ENCODE results near the gene BIRC5.
"Not testable (repeated sequence)": the region's sequence is repeated elsewhere in the genome, so short reads cannot be mapped to it uniquely, and the experiment has no call there.

BIRC5 gene

GRCh38 chr17:78252111-78252634, 38.1 kb downstream of the BIRC5 start:
- H3K4me3 ChIP-seq (ENCODE audit: low read depth, low read length), result no peak overlapping the region
- no peak for DNase-seq (ENCODE audit: low read depth)

GRCh38 chr17:78252701-78253635, 38.9 kb downstream of the BIRC5 start:
- no peak for DNase-seq (ENCODE audit: low read depth)
- H3K4me3 ChIP-seq (ENCODE audit: low read depth, low read length), result no peak overlapping the region

- peak overlapping the region; percentile 86 for H3K4me3 ChIP-seq (ENCODE audit: low read depth, low read length)
- DNase-seq (ENCODE audit: low read depth), result not testable (repeated sequence)
These were observed 39.5 kb downstream of the BIRC5 start for GRCh38 chr17:78253636-78253945.

DNA sequence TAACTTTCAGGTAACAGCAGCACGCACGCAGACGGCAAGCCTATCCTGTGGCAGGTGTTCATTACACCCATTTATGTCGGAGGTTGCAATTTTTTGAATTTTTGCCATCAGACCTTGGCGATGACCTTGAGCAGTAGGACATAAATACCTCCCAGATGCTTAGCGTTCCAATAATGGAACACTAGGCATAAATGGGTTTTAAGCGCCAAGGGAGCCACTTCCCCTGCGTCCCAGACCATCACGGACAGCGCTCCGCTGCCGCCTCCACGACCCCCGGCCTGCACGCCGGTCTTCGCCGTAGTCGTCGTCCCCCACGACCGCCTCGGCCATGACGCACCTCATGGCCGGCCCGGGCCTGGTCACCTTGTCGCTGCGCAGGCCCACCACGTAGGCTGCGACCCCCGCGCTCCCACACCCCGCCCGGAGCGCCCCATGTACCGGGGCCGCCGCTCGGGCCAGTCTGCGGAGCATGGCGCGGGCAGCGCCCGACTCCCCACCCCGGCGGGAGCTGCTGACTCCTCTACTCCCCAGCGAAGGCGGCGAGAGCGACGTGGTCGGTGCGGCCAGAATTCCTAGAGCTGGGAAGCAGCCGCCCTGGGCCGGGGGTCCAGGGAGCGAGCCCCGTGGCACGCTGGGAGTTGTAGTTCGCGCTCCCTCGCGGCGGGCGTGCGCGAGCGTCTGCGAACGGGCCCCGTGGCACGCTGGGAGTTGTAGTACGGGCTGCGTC, 40.1 kb downstream of the BIRC5 start:
- DNase-seq (ENCODE audit: low read depth), result peak; percentile 36
- H3K4me3 ChIP-seq (ENCODE audit: low read depth, low read length), result peak overlapping the region; percentile 86

DNA sequence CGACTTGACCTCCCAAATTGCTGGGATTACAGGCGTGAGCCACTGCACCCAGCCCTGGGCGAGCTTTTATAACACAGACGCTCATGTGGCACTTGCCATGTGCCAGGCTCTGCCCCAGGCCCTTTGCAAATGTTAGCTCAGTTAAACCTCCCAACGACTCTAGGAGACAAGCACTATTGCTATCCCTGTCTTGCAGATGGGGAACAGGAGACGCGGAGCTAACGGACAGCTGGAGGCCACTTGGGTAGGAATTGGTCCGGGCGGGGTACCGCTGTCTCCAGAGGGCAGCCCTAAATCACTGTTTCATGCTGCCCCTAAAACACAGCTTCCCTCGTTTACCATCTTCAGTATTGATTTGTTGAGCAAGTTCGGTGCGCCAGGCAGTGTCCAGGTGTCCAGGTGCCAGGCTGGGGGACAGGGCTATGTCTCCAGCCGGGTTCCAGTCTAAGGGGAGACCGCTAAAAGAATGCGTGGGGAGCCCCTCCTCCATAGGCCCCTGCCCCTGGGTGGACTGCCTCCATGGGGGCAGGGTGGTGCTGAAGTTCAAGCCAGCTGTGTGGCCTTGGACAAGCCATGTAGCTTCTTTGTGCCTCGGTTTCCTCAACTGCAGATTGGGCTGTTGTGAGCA, 41.1 kb downstream of the BIRC5 start:
- no peak for DNase-seq (ENCODE audit: low read depth)
- no peak overlapping the region for H3K4me3 ChIP-seq (ENCODE audit: low read depth, low read length)

DNA sequence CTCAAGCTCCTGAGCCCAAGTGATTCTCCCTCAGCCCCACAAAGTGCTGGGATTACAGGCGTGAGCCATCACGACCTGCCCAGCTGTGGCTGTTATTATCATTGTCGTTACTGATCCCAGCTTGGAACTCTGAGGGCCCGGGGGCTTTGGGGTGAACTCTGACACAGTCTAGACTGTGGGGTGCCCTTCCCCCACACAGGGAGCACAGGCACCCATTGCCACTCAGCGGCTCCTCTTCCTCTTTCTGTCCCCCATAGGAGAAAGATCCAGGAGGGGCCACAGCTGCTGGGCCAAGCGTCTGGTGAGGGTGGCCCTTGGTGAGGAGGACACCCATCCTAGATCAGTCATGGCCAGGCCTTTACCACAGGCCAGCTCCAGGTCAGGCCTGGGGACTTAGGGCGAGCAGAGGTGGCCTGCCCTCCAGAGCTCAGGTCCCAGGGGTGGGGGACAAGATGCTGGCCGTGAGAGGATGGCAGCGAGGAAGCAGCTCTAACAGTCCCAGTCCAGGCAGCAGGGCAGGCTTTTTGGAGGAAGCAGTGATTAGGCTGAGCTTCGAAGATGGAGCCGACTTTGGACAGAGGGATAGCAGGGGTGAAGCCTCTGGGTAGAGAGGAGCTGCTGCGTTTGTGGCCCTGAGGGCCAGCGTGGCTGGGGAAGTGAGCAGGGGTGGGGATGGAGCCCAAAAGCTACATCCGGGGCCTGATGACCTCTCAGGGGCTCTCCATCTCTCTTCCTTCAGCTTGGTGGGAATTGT, 42.1 kb downstream of the BIRC5 start:
- no peak overlapping the region for H3K4me3 ChIP-seq (ENCODE audit: low read depth, low read length)
- no peak for DNase-seq (ENCODE audit: low read depth)

DNA sequence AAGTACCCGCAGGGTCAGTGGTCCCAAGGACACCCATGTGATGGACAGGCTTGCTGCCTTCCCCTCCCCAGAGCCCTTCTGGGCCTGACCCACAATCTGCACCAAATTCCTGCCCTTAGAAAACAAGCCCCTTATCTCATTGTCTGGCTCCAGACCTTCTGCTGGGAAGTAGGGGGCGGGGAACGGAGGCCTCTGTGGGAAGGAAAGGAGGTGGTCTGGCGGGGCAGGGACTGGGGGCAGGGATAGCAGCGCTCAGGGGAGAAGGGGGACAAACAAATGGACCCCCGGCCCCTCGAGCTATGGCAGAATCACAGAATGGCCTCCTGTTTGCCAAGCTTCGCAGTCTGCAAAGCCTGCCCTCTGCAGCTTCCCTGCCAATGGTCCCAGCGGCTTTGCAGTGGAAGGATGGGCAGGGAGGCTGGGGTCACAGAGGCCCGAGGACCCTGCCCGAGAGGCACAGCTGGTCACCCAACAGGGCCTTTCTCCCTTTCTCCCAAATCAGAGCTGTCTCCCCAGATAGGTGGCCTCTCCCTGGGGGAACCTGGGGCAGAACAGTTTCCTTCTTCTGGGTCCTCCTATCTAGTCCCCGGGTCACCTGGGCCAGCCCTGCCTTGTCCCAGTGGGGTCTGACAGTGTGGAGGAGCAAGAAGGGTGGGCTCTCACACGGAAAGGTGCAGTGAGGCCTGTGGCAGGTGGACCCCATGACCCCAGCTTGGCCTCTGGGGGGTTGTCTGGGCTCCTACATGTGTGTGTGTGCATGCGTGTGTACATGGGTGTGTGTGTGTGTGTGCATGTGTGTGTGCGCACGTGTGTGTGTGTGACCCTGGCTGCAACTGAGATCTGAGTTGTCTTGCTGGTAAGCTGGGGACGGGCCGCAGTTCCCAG, 42.9 kb downstream of the BIRC5 start:
- no peak for DNase-seq (ENCODE audit: low read depth)
- H3K4me3 ChIP-seq (ENCODE audit: low read depth, low read length), result no peak overlapping the region

DNA sequence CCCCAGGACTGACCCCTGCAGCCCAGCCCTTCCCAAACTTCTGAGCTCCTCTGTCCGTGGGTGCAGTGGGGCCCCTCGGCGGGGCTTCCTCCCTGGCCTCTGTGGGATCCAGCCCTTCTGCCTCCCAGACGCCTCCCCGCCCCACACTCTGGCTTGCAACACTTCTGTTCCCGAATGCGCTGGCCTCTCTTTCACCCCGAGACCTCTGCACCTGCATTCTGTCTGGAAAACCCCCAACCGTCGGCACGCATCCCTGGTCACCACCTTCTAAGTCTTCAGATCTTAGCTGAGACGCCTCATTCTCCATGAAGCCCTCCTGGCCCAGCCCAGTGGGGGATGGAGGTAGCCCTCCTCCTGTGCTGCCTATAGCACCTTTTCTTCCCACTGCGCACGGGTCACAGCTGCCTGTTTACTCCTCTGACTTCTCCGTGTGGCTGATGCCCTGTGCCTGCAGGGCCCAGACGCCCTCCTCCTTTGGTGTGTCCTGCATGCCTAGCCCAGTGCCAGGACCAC, 43.8 kb downstream of the BIRC5 start:
- H3K4me3 ChIP-seq (ENCODE audit: low read depth, low read length), result no peak overlapping the region
- no peak for DNase-seq (ENCODE audit: low read depth)

- DNase-seq (ENCODE audit: low read depth), result no peak
- no peak overlapping the region for H3K4me3 ChIP-seq (ENCODE audit: low read depth, low read length)
These were observed 44.5 kb downstream of the BIRC5 start for GRCh38 chr17:78258323-78259191.

DNA sequence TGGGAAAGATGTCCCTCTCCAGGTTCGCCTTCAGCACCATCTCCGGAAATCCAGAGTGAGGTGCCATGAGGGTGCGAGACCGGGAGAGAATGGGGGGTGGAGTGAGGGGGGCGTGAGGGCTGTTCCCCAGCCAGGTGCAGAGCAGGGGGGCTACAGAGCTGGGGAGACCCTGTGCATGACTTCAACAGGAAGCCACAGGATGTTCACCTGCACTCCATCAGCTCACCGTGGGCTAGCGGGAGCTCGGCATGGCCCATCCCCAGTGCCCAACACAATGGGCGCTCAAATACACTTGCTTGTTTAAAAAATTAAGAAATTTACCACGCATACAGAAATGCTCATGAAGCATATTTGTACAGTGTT, 45.1 kb downstream of the BIRC5 start:
- no peak for DNase-seq (ENCODE audit: low read depth)
- no peak overlapping the region for H3K4me3 ChIP-seq (ENCODE audit: low read depth, low read length)

DNA sequence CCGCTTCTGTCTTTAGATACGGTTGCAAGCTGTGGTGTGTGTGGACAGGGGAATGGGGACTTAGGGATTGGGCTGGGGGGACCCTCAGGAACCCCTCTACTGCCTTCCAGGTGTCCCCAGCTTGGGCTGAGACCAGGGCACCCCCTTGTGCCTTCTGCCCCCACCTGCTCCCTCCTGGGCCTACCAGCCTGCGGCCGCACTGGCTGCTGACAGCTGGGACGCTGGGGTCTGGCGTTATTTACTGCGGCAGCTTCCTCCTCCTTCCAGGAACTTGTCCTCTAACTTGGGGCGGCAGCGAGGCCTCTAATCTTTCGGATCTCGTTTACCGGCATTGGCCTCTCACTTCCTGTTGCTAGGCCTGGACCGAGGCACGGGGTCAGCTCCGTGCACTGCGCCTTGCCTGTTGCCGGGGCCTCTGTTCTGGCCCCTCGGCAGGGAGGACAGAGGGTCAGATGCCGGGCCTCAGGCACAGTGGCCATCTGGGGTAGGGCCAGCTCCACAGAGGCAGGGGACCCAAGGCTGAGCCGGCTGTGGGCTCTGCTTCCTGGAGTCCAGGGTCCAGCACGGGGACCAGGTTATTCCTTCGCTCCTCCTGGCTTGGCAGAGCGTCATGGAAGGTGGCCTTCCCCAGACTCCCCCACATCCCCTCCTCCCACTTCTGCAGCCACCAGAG, 49.1 kb downstream of the BIRC5 start:
- no peak overlapping the region for H3K4me3 ChIP-seq (ENCODE audit: low read depth, low read length)

GRCh38 chr17:78263736-78264340, 49.8 kb downstream of the BIRC5 start:
- DNase-seq (ENCODE audit: low read depth), result no peak
- no peak overlapping the region for H3K4me3 ChIP-seq (ENCODE audit: low read depth, low read length)

More for the DNA sequence above, 49.1 kb downstream of the BIRC5 start:
- no peak for DNase-seq (ENCODE audit: low read depth)

- H3K4me3 ChIP-seq (ENCODE audit: low read depth, low read length), result no peak overlapping the region
- DNase-seq (ENCODE audit: low read depth), result no peak
These were observed 50.5 kb downstream of the BIRC5 start for GRCh38 chr17:78264590-78264989.

- H3K4me3 ChIP-seq (ENCODE audit: low read depth, low read length), result no peak overlapping the region
- DNase-seq (ENCODE audit: low read depth), result no peak
These were observed 51.1 kb downstream of the BIRC5 start for GRCh38 chr17:78265121-78265520.

DNA sequence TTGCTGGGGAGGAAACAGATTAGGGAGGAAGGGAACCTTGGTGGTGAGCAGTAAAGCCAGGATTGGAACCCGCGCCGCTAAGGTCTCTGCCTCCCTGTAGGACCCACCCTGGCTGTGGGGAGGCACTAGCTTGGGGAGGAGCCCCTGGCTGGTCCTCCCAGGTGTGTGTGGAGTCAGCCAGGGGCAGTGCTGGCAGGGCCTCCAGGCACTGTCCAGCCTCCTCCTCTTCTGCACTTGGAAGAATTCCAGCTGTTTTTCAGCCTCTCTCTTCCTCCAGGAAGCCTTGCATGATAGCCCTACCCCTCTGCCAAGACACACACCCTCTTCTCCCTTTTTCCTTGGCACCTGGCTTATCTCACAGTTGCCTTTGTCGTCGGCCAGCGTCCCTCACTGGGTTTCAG, 52.2 kb downstream of the BIRC5 start:
- DNase-seq (ENCODE audit: low read depth), result no peak
- no peak overlapping the region for H3K4me3 ChIP-seq (ENCODE audit: low read depth, low read length)

DNA sequence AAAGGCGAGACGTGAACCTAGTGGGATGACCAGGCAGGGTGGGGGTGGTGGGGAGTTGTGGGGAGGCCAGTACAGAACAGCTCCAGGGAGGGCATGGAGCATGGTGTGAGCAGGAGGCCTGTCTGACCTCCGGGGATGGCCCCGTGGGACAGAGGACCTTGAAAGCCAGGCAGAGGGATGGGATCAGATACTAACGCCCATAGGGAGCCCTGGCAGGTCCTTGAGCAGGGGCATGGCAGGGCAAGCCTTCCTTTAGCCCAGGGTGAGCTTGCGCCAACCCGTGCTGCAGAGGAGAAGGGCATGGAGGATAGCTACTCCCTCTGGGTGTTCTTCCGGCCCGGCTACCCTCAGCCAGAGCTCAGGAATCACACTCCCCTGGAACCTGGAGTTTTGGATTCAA, 52.7 kb downstream of the BIRC5 start:
- DNase-seq (ENCODE audit: low read depth), result no peak
- H3K4me3 ChIP-seq (ENCODE audit: low read depth, low read length), result no peak overlapping the region
